ENCODE data around the gene MTUS2. TPM values are rescaled to one million over a fixed set of nuclear protein-coding genes. Genes with fewer than 3 reads are reported as not detected.

The MTUS2 gene
- polyA plus RNA-seq, 1 donor from 2014 or later, result 4.4 TPM

- Histone ChIP-seq H3K27ac (ENCODE audit: low read length) (no peak overlapping the region), H3K27me3 (ENCODE audit: insufficient read depth, low read depth, low read length) (no peaks in the 10 kb centered on the region), H3K9ac (ENCODE audit: low read length) (no peak overlapping the region), H3K4me2 (ENCODE audit: low read length) (no peak overlapping the region), H3K9me2 (ENCODE audit: insufficient read depth, low read length) (no peaks in the 10 kb centered on the region), H3K4me3 (ENCODE audit: low read length) (no peak overlapping the region), H3K9me3 (ENCODE audit: low read length) (no peaks in the 10 kb centered on the region), H2AFZ (ENCODE audit: low read depth, low read length) (no peak overlapping the region), H3K79me2 (replicated peaks; ENCODE audit: insufficient read depth, low read length) (no peaks in the 10 kb centered on the region), H4K20me1 (ENCODE audit: insufficient read depth) (no peaks in the 10 kb centered on the region), H3K36me3 (ENCODE audit: insufficient read depth, low read length) (no peaks in the 10 kb centered on the region), H3F3A (ENCODE audit: insufficient read depth, low read length, poor library complexity, severe bottlenecking) (no peaks in the 10 kb centered on the region)
- TF ChIP-seq RAD21 (conservative IDR thresholded peaks at IDR 0.05) (no peak), TAF1 (IDR thresholded peaks at IDR 0.05; ENCODE audit: low read depth) (no peak), POLR2AphosphoS5 (IDR thresholded peaks at IDR 0.05) (no peak)
These were observed 201.6 kb downstream of the MTUS2 start for GRCh38 chr13:29021717-29022116.

- H4K20me1 ChIP-seq (ENCODE audit: insufficient read depth), result no peaks in the 10 kb centered on the region
These were observed 202.3 kb downstream of the MTUS2 start for GRCh38 chr13:29022410-29022809.

More at GRCh38 chr13:29022410-29022809, 202.3 kb downstream of the MTUS2 start:
- H2AFZ ChIP-seq (ENCODE audit: low read depth, low read length), result no peak overlapping the region
- H3K27ac ChIP-seq (ENCODE audit: low read length), result no peak overlapping the region
- H3K9me2 ChIP-seq (ENCODE audit: insufficient read depth, low read length), result no peaks in the 10 kb centered on the region
- H3K4me3 ChIP-seq (ENCODE audit: low read length), result no peak overlapping the region
- no peak overlapping the region for H3K4me2 ChIP-seq (ENCODE audit: low read length)
- H3K36me3 ChIP-seq (ENCODE audit: insufficient read depth, low read length), result no peaks in the 10 kb centered on the region
- H3F3A ChIP-seq (ENCODE audit: insufficient read depth, low read length, poor library complexity, severe bottlenecking), result no peaks in the 10 kb centered on the region
- H3K9ac ChIP-seq (ENCODE audit: low read length), result no peak overlapping the region
- no peaks in the 10 kb centered on the region for H3K9me3 ChIP-seq (ENCODE audit: low read length)
- no peaks in the 10 kb centered on the region for H3K79me2 ChIP-seq (replicated peaks; ENCODE audit: insufficient read depth, low read length)
- H3K27me3 ChIP-seq (ENCODE audit: insufficient read depth, low read depth, low read length), result no peaks in the 10 kb centered on the region
- TF ChIP-seq SMC3 (conservative IDR thresholded peaks at IDR 0.05; ENCODE audit: poor library complexity), result no peak
- no peak for TF ChIP-seq MXI1 (conservative IDR thresholded peaks at IDR 0.05; ENCODE audit: poor library complexity, severe bottlenecking)
- no peak for TF ChIP-seq TAF1 (IDR thresholded peaks at IDR 0.05; ENCODE audit: low read depth)
- no peak for TF ChIP-seq REST (IDR thresholded peaks at IDR 0.05; ENCODE audit: borderline replicate concordance)
- TF ChIP-seq RAD21 (conservative IDR thresholded peaks at IDR 0.05), result no peak
- no peak for TF ChIP-seq CTCF (IDR thresholded peaks at IDR 0.05; ENCODE audit: poor library complexity, severe bottlenecking)
- TF ChIP-seq EZH2 (IDR thresholded peaks at IDR 0.05; ENCODE audit: borderline replicate concordance, insufficient read depth, low read length, poor library complexity, severe bottlenecking), result no peak

All from neural cell (in vitro differentiated cells).